Measurements from ENCODE around the gene INPP4B.

DNA sequence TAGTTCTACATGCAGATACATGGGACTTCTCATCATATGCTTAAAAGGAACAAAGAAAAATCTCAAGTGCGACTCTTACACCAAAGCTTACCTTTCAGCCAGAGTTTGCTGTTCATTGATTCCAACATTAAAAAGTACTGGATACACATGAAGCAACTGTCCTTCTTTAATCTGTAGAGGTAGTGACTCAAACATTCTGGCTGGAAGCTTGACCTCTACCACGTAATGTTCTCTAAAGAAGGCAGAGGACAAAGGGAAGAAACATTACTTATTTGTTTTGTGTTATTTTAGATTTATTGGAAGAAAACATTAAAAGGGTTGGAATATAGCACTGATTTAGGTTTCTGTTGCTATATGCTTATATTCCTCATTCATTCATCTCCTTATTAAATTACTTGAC lies 733.6 kb downstream of the INPP4B start:
- TF ChIP-seq, protein P1, sequence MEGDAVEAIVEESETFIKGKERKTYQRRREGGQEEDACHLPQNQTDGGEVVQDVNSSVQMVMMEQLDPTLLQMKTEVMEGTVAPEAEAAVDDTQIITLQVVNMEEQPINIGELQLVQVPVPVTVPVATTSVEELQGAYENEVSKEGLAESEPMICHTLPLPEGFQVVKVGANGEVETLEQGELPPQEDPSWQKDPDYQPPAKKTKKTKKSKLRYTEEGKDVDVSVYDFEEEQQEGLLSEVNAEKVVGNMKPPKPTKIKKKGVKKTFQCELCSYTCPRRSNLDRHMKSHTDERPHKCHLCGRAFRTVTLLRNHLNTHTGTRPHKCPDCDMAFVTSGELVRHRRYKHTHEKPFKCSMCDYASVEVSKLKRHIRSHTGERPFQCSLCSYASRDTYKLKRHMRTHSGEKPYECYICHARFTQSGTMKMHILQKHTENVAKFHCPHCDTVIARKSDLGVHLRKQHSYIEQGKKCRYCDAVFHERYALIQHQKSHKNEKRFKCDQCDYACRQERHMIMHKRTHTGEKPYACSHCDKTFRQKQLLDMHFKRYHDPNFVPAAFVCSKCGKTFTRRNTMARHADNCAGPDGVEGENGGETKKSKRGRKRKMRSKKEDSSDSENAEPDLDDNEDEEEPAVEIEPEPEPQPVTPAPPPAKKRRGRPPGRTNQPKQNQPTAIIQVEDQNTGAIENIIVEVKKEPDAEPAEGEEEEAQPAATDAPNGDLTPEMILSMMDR (IDR thresholded peaks at IDR 0.05) = no peak
- no peak for TF ChIP-seq POLR2A (IDR thresholded peaks at IDR 0.05)

Data from testis (tissue), 2 donors.